ENCODE results near the gene IL18RAP. TPM values are rescaled to one million over a fixed set of nuclear protein-coding genes. Genes with fewer than 3 reads are reported as not detected.

Gene IL18RAP
- total RNA-seq, 1 experiment from 2014 or later = not detected

GRCh38 chr2:102494570-102494969, 71.6 kb downstream of the IL18RAP start:
- peaks cover 8% of the 10 kb centered on the region; the same call in 1 of the 2 replicates for H3K4me1 ChIP-seq
- Mint-ChIP-seq H3K4me3 (ENCODE audit: unreplicated experiment) (no peak overlapping the region), H3K4me1 (ENCODE audit: low read depth, unreplicated experiment) (peaks cover 9% of the 10 kb centered on the region), H3K27ac (ENCODE audit: unreplicated experiment) (no peak overlapping the region), H3K9me3 (ENCODE audit: unreplicated experiment) (peaks cover 34% of the 10 kb centered on the region), H3K27me3 (ENCODE audit: insufficient read depth, unreplicated experiment) (no peaks in the 10 kb centered on the region), H3K36me3 (ENCODE audit: insufficient read depth, unreplicated experiment) (no peaks in the 10 kb centered on the region)
- ChIA-PET POLR2A (no interaction called here), CTCF (no interaction called here)
- H3K36me3 ChIP-seq (ENCODE audit: control insufficient read depth, insufficient read depth, low read length) = no peaks in the 10 kb centered on the region
- H3K27me3 ChIP-seq (replicated peaks; ENCODE audit: control insufficient read depth, insufficient read depth, low read length) = no peaks in the 10 kb centered on the region
- no TSS peak for BruUV-seq (replicated peaks)
- no peak for TF ChIP-seq CTCF (IDR thresholded peaks at IDR 0.05; ENCODE audit: insufficient read depth in 1 of 2, low read depth in 1 of 2, low read length in 1 of 2, severe bottlenecking in 1 of 2, unreplicated experiment in 1 of 2)
- no peak for DNase-seq
- no peak overlapping the region for H3K4me3 ChIP-seq (ENCODE audit: low read depth, low read length)
- no peaks in the 10 kb centered on the region for H3K9me3 ChIP-seq
- intact Hi-C loops (cut with micrococcal nuclease; ENCODE audit: unreplicated experiment) = no loop called here

GRCh38 chr2:102498414-102498813, 75.5 kb downstream of the IL18RAP start:
- Mint-ChIP-seq H3K27me3 (ENCODE audit: insufficient read depth, unreplicated experiment) (no peaks in the 10 kb centered on the region), H3K36me3 (ENCODE audit: insufficient read depth, unreplicated experiment) (no peaks in the 10 kb centered on the region), H3K4me3 (ENCODE audit: unreplicated experiment) (no peak overlapping the region), H3K9me3 (ENCODE audit: unreplicated experiment) (peaks cover 25% of the 10 kb centered on the region), H3K4me1 (ENCODE audit: low read depth, unreplicated experiment) (peaks cover 11% of the 10 kb centered on the region), H3K27ac (ENCODE audit: unreplicated experiment) (no peak overlapping the region)
- no TSS peak for BruUV-seq (replicated peaks)
- H3K4me1 ChIP-seq = peaks cover 11% of the 10 kb centered on the region; the same call in 1 of the 2 replicates
- H3K27me3 ChIP-seq (replicated peaks; ENCODE audit: control insufficient read depth, insufficient read depth, low read length) = no peaks in the 10 kb centered on the region; the same call in 1 of the 2 replicates
- no peak for DNase-seq
- H3K4me3 ChIP-seq (ENCODE audit: low read depth, low read length) = no peak overlapping the region
- no peak for TF ChIP-seq CTCF (IDR thresholded peaks at IDR 0.05; ENCODE audit: insufficient read depth in 1 of 2, low read depth in 1 of 2, low read length in 1 of 2, severe bottlenecking in 1 of 2, unreplicated experiment in 1 of 2)
- ChIA-PET POLR2A (no interaction called here), CTCF (interaction anchor here (0.7 kb wide), 1 partner anchor 46 kb away, joined by 3 read pairs; no protein-coding TSS in a partner anchor)
- H3K36me3 ChIP-seq (ENCODE audit: control insufficient read depth, insufficient read depth, low read length) = no peaks in the 10 kb centered on the region
- H3K9me3 ChIP-seq = no peaks in the 10 kb centered on the region
- intact Hi-C loops (cut with micrococcal nuclease; ENCODE audit: unreplicated experiment) = no loop called here

GRCh38 chr2:102499558-102499957, 76.6 kb downstream of the IL18RAP start:
- TF ChIP-seq CTCF (IDR thresholded peaks at IDR 0.05; ENCODE audit: insufficient read depth in 1 of 2, low read depth in 1 of 2, low read length in 1 of 2, severe bottlenecking in 1 of 2, unreplicated experiment in 1 of 2) = no peak
- Histone ChIP-seq H3K4me1 (peaks cover 11% of the 10 kb centered on the region; the same call in 1 of the 2 replicates), H3K36me3 (ENCODE audit: control insufficient read depth, insufficient read depth, low read length) (no peaks in the 10 kb centered on the region), H3K4me3 (ENCODE audit: low read depth, low read length) (no peak overlapping the region), H3K9me3 (no peaks in the 10 kb centered on the region), H3K27me3 (replicated peaks; ENCODE audit: control insufficient read depth, insufficient read depth, low read length) (no peaks in the 10 kb centered on the region; the same call in 1 of the 2 replicates)
- Mint-ChIP-seq H3K27me3 (ENCODE audit: insufficient read depth, unreplicated experiment) (no peaks in the 10 kb centered on the region), H3K4me1 (ENCODE audit: low read depth, unreplicated experiment) (peaks cover 11% of the 10 kb centered on the region), H3K4me3 (ENCODE audit: unreplicated experiment) (no peak overlapping the region), H3K27ac (ENCODE audit: unreplicated experiment) (no peak overlapping the region), H3K36me3 (ENCODE audit: insufficient read depth, unreplicated experiment) (no peaks in the 10 kb centered on the region), H3K9me3 (ENCODE audit: unreplicated experiment) (peaks cover 14% of the 10 kb centered on the region)
- DNase-seq = no peak
- no TSS peak for BruUV-seq (replicated peaks)
- ChIA-PET POLR2A (no interaction called here), CTCF (no interaction called here)
- intact Hi-C loops (cut with micrococcal nuclease; ENCODE audit: unreplicated experiment) = no loop called here

Small RNAs within 50 kb of the gene (microRNA-seq; reads per million reads assigned to microRNA genes)
- gene MIR4772 = not detected

Other genes with a start within 250 kb of the IL18RAP start
- not detected in 2 replicates for gene IL1RL2, start 236.1 kb upstream of the IL18RAP start, total RNA-seq (2022)
- not detected in 2 replicates for gene IL1RL1, start 111.6 kb upstream of the IL18RAP start, total RNA-seq (2022)
- gene IL18R1, start 67.4 kb upstream of the IL18RAP start, total RNA-seq (2022) = not detected in 2 replicates
- 1.2 and 1.4 TPM in 2 replicates for gene SLC9A4, start 50.1 kb downstream of the IL18RAP start, total RNA-seq (2022)
- gene SLC9A2, start 196.4 kb downstream of the IL18RAP start, total RNA-seq (2022) = 10.5 and 14.4 TPM in 2 replicates

Measured in Caco-2 (cell line).